MM.1S (cell line): Measurements from ENCODE around the gene USF2.

ENCODE experiments used
- DNase-seq: peaks from one replicate; pipeline ENCODE4 v3.0.0-alpha.2; 2015
- H2AFZ ChIP-seq: fragments of 300-600 bp; sonication (generic); 2 replicates; pipeline ENCODE4 v1.6.0; 2016; ENCODE audit warnings: antibody characterized with exemption, low read length
- H3F3A ChIP-seq: fragments of 300-600 bp; sonication (generic); 2 replicates; pipeline ENCODE4 v1.6.1; 2016; ENCODE audit warnings: mild to moderate bottlenecking, antibody characterized with exemption, low read length, moderate library complexity, mixed read lengths; ENCODE audit not compliant: insufficient read depth
- H3K27ac ChIP-seq: fragments of 300-600 bp; sonication (generic); 2 replicates; pipeline ENCODE4 v1.5.1; 2016; ENCODE audit warnings: mild to moderate bottlenecking, low read length
- H3K27me3 ChIP-seq: fragments of 300-600 bp; sonication (generic); replicated peaks from 2 replicates; pipeline ENCODE4 v1.6.0; 2016; ENCODE audit warnings: low read length; ENCODE audit not compliant: insufficient read depth
- H3K36me3 ChIP-seq: fragments of 300-600 bp; sonication (generic); replicated peaks from 2 replicates; pipeline ENCODE4 v1.6.1; 2016; ENCODE audit warnings: mild to moderate bottlenecking, low read length, mixed read lengths; ENCODE audit not compliant: insufficient read depth
- H3K4me1 ChIP-seq: fragments of 300-600 bp; sonication (generic); 2 replicates; pipeline ENCODE4 v1.6.1; 2016; ENCODE audit warnings: low read length, mixed read lengths
- H3K4me2 ChIP-seq: fragments of 300-600 bp; sonication (generic); 2 replicates; pipeline ENCODE4 v1.6.0; 2016; ENCODE audit warnings: low read depth, low read length
- H3K4me3 ChIP-seq: fragments of 300-600 bp; sonication (generic); 2 replicates; pipeline ENCODE4 v1.5.1; 2016; ENCODE audit warnings: low read length, mixed read lengths
- H3K79me2 ChIP-seq: fragments of 300-600 bp; sonication (generic); 2 replicates; pipeline ENCODE4 v1.6.1; 2016; ENCODE audit warnings: mixed run types, low read length, mixed read lengths
- H3K9ac ChIP-seq: fragments of 300-600 bp; sonication (generic); 2 replicates; pipeline ENCODE4 v1.6.1; 2016; ENCODE audit warnings: low read length, mixed read lengths
- H3K9me2 ChIP-seq: fragments of 300-600 bp; sonication (generic); replicated peaks from 2 replicates; pipeline ENCODE4 v1.6.1; 2016; ENCODE audit warnings: mild to moderate bottlenecking, low read length, mixed read lengths; ENCODE audit not compliant: insufficient read depth
- H3K9me3 ChIP-seq: fragments of 300-600 bp; sonication (generic); replicated peaks from 2 replicates; pipeline ENCODE4 v1.6.1; 2016; ENCODE audit warnings: mild to moderate bottlenecking, low read length, mixed read lengths; ENCODE audit not compliant: insufficient read depth
- H4K20me1 ChIP-seq: fragments of 300-600 bp; sonication (generic); 2 replicates; pipeline ENCODE4 v1.6.1; 2016; ENCODE audit warnings: mild to moderate bottlenecking, low read length, moderate library complexity, mixed read lengths; ENCODE audit not compliant: insufficient read depth
- CTCF ChIP-seq: fragments of 300-600 bp; sonication (generic); IDR thresholded peaks from 2 replicates; pipeline ENCODE4 v1.5.1; 2016; ENCODE audit warnings: antibody characterized with exemption, low read length, mixed read lengths
- EZH2 ChIP-seq: fragments of 300-600 bp; sonication (generic); optimal IDR thresholded peaks from 2 replicates; pipeline ENCODE3; 2017; ENCODE audit warnings: low read depth, mild to moderate bottlenecking, antibody characterized with exemption, low read length, mixed read lengths
- EZH2phosphoT487 ChIP-seq: fragments of 300-600 bp; sonication (generic); IDR thresholded peaks from 2 replicates; pipeline ENCODE4 v1.6.1; 2018; ENCODE audit warnings: antibody characterized with exemption, low read length

Gene USF2

GRCh38 chr19:35270381-35270811 is 1.6 kb downstream of the USF2 start:
- Histone ChIP-seq H3K27me3 (no peaks in the 10 kb centered on the region), H3K9me3 (no peaks in the 10 kb centered on the region), H3K36me3 (0 out of 2 replicates have a peak, but pooled peaks cover 2% of the 10 kb centered on the region), H3F3A (0 out of 2 replicates have a peak, but pooled peaks cover 1% of the 10 kb centered on the region), H3K4me3 (no peak overlapping the region), H3K9me2 (no peaks in the 10 kb centered on the region), H3K79me2 (peaks cover 33% of the 10 kb centered on the region), H3K4me2 (no peak overlapping the region), H3K27ac (no peak overlapping the region), H3K4me1 (no peaks in the 10 kb centered on the region), H3K9ac (no peak overlapping the region), H4K20me1 (no peaks in the 10 kb centered on the region), H2AFZ (no peak overlapping the region)
- TF ChIP-seq EZH2phosphoT487 (no peak), EZH2 (no peak), CTCF (no peak)
- DNase-seq, result no peak

DNA sequence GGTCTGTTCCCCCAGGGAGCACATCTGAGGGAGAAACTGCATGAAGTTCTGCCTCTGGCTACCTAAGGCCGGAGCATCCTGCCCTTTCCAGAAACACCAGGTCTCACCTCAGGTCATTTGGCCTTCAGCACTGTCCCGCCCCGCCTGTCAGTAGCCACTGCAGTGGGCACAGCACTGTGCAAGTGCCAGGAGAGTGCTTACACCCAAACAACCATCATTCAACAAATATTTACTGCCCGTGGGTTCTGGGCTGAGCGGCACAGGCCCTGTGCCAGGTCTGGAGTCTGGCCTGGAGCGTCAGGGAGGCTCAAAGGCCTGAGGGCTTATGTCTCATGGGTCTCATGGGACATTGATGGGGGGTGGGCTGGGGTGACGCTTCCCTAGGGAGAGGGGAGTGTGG is 2.8 kb downstream of the USF2 start:
- H2AFZ ChIP-seq, result no peak overlapping the region
- no peak for DNase-seq
- H3K4me3 ChIP-seq, result no peak overlapping the region
- H3K4me1 ChIP-seq, result no peaks in the 10 kb centered on the region
- no peaks in the 10 kb centered on the region for H3K9me2 ChIP-seq
- H3K79me2 ChIP-seq, result peaks cover 27% of the 10 kb centered on the region
- no peak overlapping the region for H3K9ac ChIP-seq
- H3K27ac ChIP-seq, result no peak overlapping the region
- H3K36me3 ChIP-seq, result 0 out of 2 replicates have a peak, but pooled peaks cover 2% of the 10 kb centered on the region
- TF ChIP-seq EZH2, result no peak
- TF ChIP-seq CTCF, result no peak
- TF ChIP-seq EZH2phosphoT487, result no peak
- no peaks in the 10 kb centered on the region for H3F3A ChIP-seq
- H4K20me1 ChIP-seq, result no peaks in the 10 kb centered on the region
- no peaks in the 10 kb centered on the region for H3K27me3 ChIP-seq
- no peaks in the 10 kb centered on the region for H3K9me3 ChIP-seq
- H3K4me2 ChIP-seq, result no peak overlapping the region

DNA sequence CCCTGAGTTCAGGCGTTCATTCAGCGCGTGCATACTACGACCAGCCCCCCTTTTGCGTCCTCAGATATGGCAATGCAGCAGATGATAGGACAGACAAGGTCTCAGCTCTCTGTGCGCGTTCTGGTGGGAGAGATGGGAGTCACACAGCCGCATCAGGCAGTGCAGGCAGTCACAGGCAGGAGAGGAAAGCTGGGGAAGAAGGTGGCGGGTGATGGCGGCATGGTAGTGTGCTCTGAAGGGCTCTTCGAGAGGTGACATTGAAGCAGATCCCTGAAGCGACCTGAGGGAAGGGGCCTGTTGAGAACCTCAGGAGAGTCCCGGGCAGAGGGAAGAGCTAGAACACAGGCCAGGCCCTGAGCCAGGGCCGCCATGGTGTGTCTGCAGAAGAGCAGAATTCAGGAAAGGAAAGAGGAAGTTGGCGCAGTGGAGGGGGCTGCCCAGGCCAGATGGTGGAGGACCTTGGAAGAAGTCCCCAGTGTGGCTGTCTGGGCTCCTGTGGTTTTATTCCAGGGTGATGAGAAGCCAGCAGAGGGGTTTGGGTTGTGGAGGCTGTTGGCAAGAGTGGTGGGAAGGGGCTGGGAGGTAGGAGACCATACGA is 3.5 kb downstream of the USF2 start:
- no peak for DNase-seq
- Histone ChIP-seq H3K27me3 (no peaks in the 10 kb centered on the region), H4K20me1 (no peaks in the 10 kb centered on the region)

More for the DNA sequence above, 3.5 kb downstream of the USF2 start:
- Histone ChIP-seq H3F3A (no peaks in the 10 kb centered on the region), H3K9me2 (no peaks in the 10 kb centered on the region), H3K9ac (no peak overlapping the region), H3K36me3 (0 out of 2 replicates have a peak, but pooled peaks cover 2% of the 10 kb centered on the region), H3K4me2 (no peak overlapping the region), H3K79me2 (peaks cover 20% of the 10 kb centered on the region), H3K27ac (no peak overlapping the region), H3K9me3 (no peaks in the 10 kb centered on the region), H3K4me3 (no peak overlapping the region), H2AFZ (no peak overlapping the region), H3K4me1 (no peaks in the 10 kb centered on the region)
- TF ChIP-seq CTCF (no peak), EZH2phosphoT487 (no peak), EZH2 (no peak)
